ENCODE data around the gene SHFL.

Gene SHFL

DNA sequence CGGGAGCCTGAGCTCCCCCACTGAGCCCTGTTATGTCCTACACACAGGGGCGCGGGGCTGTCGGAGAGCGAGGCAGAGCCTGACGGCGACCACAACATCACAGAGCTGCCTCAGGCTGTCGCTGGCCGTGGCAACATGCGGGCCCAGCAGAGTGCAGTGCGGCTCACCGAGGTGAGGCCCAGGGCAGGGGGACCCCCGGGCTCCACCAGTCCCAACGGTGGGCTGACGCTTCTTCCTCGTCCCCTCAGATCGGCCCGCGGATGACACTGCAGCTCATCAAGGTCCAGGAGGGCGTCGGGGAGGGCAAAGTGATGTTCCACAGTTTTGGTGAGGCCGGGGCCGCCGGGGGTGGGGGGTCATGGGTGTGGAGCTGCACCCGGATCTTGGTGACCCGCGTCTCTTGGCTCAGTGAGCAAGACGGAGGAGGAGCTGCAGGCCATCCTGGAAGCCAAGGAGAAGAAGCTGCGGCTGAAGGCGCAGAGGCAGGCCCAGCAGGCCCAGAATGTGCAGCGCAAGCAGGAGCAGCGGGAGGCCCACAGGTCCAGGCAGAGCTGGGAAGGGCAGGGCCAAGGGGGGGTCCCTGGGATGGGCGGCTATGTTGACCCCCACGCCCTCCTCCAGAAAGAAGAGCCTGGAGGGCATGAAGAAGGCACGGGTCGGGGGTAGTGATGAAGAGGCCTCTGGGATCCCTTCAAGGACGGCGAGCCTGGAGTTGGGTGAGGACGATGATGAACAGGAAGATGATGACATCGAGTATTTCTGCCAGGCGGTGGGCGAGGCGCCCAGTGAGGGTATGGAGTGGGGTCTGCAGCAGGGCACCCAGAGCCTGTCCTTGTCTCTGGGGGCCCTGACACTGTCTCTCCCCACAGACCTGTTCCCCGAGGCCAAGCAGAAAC lies 24.2 kb downstream of the SHFL start:
- DNase-seq, result no peak

DNA sequence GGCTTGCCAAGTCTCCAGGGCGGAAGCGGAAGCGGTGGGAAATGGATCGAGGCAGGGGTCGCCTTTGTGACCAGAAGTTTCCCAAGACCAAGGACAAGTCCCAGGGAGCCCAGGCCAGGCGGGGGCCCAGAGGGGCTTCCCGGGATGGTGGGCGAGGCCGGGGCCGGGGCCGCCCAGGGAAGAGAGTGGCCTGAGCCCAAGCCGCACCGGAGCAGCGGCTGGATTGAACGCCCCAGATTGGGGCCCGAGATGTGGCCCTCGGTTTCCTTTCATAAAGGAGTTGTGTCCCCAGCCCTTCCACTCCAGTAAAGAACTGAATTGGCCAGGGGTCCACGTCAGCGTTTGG lies 24.8 kb downstream of the SHFL start:
- no peak for DNase-seq

DNA sequence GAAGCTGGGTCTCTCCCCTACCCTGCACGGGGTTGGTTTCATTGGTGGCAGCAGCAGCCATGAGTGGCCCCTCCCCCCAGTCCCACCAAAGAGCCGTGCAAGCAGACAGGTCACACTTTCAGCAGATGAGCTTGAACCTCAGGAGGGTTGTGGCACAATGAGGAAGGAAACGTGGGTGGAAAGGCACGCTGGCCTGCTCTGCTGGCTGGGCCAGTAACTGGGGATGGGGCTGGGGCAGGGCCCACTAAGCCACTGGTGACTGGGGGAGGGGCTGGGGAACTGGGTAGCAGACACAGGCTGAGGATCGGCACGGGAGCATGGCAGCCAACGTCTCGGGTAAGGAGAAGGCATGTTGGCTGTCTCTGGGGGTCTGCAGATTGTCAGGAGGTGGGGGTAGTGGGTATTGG lies 25.3 kb downstream of the SHFL start, which contains the start of gene P2RY11:
Gene P2RY11 (plus strand): TSS at position 289 of the 407 bp plus-strand sequence. CDS start 29 bp downstream, at position 318.
- no peak for DNase-seq

- no peak for DNase-seq
These were observed 26.1 kb downstream of the SHFL start for GRCh38 chr19:10112037-10112761.

DNA sequence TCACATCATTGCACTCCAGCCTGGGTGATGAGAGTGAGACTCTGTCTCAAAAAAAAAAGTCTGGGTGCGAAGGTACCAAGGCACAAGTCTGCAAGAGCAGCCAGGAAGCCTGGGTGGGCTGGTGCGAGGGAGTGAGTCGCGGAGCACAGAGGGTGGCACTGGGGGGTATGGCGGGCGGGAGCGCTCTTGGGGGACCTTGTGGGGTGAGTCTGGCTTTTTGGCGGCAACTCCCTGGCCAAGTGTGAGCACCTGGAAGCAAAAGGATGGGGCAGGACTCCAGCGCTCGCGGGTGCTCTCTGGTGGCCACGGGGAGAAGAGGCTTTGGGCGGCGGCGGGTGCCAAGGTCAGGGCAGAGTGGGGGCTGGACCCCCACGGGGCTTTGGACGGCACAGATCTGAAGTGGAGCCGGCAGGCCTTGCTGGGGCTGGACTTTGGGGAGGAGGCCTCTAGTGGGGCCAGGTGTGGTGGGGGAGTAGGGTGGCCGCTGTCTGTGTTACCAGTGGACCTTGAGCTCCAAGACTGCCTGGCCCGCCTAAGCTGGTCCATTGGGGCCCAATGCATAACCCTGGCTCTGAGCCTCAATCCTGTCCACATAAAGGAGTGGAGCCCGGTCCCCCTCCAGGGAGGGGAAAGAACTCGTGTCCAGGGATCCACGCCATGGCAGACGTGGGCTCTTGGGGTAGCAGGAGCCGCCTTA lies 26.9 kb downstream of the SHFL start:
- DNase-seq, result peak; percentile 36

DNA sequence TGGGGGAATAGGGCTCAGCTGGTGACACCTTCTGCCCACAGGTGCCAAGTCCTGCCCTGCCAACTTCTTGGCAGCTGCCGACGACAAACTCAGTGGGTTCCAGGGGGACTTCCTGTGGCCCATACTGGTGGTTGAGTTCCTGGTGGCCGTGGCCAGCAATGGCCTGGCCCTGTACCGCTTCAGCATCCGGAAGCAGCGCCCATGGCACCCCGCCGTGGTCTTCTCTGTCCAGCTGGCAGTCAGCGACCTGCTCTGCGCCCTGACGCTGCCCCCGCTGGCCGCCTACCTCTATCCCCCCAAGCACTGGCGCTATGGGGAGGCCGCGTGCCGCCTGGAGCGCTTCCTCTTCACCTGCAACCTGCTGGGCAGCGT lies 27.5 kb downstream of the SHFL start:
- DNase-seq, result no peak

DNA sequence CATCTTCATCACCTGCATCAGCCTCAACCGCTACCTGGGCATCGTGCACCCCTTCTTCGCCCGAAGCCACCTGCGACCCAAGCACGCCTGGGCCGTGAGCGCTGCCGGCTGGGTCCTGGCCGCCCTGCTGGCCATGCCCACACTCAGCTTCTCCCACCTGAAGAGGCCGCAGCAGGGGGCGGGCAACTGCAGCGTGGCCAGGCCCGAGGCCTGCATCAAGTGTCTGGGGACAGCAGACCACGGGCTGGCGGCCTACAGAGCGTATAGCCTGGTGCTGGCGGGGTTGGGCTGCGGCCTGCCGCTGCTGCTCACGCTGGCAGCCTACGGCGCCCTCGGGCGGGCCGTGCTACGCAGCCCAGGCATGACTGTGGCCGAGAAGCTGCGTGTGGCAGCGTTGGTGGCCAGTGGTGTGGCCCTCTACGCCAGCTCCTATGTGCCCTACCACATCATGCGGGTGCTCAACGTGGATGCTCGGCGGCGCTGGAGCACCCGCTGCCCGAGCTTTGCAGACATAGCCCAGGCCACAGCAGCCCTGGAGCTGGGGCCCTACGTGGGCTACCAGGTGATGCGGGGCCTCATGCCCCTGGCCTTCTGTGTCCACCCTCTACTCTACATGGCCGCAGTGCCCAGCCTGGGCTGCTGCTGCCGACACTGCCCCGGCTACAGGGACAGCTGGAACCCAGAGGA lies 28.0 kb downstream of the SHFL start:
- DNase-seq, result no peak

DNA sequence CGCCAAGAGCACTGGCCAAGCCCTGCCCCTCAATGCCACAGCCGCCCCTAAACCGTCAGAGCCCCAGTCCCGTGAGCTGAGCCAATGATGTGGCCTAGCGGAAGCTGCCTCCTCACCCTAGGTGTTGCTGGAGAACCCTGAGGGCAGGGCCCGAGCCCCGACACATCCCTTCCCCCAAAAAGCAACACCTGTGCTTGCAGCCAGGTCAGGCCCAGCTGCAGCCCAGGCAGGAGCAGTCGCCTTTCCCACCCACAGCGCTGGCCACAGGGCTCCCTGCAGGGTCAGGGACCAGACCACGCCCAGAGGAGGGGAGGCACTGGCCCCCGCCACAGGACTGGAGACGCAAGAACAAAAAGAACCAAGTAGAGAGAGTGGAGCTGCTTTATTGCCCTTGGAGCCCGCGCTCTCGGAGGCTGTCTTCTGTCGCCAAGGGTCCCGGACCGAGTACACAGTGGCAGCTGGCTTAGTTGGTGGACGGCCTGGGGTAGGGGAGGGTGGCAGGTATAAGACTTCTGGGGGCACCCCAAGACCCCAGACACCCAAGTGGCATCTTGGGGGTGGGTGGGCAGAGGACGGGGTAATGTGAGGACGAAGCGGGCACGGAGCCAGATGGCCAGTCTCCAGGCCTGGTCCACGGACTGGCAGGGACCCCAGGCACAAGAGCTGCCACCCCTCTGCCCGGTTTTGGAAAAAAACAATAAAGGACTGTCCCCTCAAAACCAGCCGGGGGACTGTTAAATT lies 28.7 kb downstream of the SHFL start:
- no peak for DNase-seq

DNA sequence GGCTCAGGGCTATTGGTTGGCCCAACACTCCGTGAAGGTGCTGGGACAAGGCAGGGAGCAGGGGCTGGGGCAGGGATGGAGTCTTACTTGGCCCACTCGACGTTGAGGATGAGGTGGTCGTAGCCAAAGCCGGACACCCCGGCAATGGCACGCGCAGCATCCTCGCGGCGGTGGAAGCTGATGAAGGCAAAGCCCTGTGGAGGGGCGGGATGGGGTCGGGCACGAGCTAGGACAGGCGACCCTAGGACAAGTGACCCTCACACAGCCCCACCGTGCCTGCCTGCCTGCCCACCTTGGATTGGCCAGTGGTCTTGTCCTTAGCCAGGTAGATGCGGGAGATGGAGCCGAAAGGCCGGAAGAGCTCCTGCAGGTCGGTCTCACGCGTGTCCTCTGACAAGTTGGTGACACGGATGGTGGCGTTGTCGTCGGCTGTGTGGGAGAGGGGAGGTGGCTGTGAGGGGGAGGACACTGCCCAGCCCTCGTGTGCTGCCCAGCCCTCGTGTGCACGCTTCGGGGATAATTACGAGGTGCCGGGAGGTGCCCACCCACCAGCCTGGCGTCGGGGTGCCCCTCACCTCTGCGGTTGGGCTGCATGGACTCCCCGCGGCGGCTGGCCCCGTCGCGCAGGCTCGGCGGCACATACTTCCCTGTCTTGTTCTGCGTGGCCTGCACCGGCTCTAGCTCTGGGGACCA lies 29.4 kb downstream of the SHFL start:
- no peak for DNase-seq

DNA sequence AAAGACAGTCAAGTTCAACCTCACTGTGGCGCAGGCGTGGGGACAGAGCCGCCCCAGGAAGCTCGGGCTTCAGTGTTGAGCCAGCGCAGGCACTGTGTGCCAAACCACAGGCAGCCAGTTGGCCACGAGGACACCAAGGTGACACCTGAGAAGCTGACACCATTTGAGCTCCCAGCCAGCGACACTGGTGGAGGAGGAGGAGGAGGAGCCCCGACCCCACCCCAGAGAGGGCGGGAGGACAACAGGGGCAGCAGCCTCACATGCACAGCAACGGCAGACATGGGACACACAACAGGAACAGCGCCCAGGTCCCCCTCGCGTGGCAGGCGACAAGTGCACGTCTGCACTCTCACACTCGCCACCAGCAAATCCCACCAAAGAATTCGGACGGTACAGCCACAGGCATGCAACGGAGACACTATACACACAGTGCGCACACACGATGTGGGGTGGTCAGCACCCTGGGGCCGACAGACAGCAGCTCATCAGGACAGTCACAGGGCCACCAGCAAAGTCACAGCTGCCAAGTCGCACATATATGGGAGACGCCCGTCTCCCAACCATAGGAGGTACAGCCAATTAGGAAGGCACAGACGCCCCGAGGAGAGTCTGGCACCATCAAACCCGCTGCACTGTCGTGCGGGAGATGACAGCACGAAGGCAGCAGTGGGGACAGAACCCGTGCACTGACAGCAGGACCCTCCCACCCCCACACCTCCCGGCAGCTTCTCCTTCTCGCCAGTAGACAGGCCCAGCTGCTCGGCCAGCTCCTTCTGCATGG lies 30.2 kb downstream of the SHFL start:
- DNase-seq, result no peak

DNA sequence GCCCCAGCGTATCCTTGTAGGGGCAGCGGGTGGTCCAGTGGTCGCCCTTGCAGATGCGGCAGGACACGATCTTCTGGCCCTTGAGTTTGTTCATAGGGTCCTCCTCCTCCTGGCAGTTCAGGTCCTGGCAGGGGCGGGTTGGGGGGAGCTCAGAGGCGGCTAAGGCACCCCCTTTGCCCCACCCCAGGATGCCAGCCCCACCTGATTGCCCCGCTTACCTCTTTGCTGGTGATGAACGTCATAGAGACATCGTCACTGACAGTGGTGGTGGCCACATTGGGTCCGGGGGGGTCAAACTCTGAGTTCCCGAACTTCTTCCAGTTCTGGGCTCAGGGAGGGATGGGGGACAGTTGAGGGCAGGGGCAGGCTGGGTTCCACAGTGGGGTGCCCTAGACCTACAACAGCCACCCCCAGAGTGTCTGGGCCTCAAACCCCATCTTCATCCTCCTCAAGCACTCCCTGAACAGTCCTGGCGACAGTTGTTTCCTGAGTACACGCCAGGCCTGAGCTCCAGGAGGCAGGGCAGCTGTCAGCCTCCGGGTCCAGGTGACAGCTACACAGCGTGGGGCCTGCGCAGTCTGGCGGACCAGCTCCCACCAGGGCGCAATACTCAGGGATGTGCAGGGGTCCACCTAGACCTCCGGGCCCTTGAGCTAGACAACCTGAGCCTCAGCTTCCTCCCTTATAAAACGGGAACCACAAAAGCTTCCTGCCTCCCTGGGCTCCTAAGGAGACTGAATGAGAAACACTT lies 30.9 kb downstream of the SHFL start:
- DNase-seq, result no peak

DNA sequence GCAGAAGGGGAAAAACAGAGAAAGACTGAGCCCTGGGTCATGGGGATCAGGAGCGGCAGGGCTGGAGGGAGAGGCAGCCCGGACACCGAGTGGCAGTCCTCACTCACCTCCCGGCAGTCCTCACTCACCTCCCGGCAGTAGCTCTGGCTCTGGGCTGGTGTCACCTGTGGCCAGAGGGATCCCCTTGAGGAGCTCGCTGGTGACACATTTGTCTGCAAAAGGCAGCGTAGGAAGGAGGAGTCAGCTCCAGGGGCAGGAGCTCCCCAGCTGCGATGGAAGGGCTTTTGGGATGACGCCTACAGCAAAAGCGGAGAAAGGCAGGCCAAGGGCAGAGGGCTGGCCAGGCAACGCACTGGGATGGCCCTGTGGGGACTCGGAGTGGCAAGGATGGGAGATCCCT lies 32.8 kb downstream of the SHFL start:
- DNase-seq, result no peak

- no peak for DNase-seq
These were observed 34.5 kb downstream of the SHFL start for GRCh38 chr19:10120538-10121189.

DNA sequence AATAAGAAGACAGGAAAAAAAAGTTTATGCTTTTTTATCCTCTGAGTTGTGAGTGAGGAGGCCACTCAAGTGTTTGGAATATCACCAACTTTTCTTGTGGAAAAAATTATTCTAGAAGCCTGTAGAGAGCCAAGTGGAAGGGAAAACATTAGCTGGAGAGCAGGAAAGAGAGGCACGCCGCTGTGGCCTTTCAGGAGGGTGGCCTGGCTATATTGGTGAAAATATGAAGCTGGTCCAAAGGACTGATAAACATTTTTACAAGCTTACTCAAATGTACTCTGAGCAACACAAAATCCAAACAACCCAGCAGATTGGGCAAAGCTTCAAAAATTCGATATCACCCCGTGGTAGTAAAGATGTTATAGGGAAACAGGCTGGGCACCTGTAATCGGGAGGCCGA lies 35.9 kb downstream of the SHFL start:
- no peak for DNase-seq

DNA sequence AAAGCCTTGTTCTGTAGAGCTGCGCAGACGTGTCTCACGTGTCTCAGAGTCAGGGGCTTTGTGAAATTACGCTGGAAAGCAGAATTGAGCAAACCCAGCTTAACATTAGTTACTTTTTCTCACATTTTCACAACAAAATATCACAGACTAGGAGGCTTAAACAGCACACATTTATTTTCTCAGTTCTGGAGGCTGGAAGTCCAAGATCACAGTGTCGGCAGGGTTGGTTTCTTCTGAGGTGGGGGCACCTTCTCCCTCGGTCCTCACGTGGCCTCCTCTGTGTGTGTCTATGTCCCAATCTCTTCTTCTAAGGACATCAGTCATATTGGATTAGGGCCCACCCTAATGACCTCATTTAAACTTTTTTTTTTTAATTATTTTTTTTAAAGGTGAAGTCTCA lies 38.3 kb downstream of the SHFL start:
- DNase-seq, result no peak

- DNase-seq, result no peak
These were observed 40.1 kb downstream of the SHFL start for GRCh38 chr19:10126213-10126639.

GRCh38 chr19:10132905-10133304 lies 46.8 kb downstream of the SHFL start:
- no peak for DNase-seq

- peak; percentile 41 for DNase-seq
These were observed 47.5 kb downstream of the SHFL start for GRCh38 chr19:10133596-10133995.

GRCh38 chr19:10134040-10134439 lies 47.9 kb downstream of the SHFL start:
- DNase-seq, result no peak
